GM21723 (cell line): ENCODE measurements around the gene GSTO1.

Source experiments
- ATAC-seq: cut with Tn5 transposase; IDR thresholded peaks from one replicate; pipeline ENCODE4 v1.9.1; 2021; ENCODE audit warnings: mild to moderate bottlenecking, moderate library complexity; ENCODE audit not compliant: unreplicated experiment

The GSTO1 gene

GRCh38 chr10:104273899-104274575, 19.3 kb downstream of the GSTO1 start:
- ATAC-seq, result no peak

DNA sequence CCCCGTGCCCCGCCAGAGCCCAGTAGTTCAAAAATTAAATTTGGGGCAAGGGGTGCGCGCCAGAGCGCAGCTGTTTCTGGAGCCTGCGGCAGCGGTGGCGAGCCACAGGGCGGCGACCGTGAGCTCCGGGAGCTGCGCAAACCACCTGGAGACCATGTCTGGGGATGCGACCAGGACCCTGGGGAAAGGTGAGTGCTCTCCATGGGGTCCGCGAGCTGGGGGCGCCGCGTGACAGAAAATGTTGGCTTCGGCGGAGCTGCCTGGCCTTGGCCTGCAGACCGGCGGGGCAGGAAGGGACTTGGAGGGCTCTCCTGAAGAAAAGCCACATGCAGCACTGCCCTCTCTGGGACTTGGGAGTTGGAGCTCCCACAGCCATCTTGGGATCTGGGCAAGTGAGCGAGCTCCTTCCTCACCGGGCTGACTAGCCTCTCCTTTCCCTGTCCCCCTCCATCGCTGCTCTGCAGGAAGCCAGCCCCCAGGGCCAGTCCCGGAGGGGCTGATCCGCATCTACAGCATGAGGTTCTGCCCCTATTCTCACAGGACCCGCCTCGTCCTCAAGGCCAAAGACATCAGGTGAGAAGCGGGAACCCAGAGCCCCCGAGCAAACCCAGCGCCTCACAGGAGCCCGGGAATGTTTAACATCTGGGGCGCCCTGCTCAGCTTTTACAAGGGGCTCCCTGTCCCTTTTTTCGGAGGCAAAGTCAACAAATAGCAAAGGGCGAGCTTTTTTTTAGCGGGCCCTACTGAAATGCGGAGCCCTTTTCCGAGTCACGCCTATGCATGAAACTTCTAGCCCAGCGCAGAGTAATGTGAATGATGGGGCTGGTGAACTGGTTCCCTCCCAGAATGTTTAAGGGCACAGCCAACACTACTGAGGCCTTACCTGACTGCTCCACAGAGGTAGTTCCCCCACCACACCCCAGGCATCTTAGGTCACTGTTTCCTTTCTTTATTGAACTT, 20.4 kb downstream of the GSTO1 start:
- ATAC-seq, result peak; percentile 87

DNA sequence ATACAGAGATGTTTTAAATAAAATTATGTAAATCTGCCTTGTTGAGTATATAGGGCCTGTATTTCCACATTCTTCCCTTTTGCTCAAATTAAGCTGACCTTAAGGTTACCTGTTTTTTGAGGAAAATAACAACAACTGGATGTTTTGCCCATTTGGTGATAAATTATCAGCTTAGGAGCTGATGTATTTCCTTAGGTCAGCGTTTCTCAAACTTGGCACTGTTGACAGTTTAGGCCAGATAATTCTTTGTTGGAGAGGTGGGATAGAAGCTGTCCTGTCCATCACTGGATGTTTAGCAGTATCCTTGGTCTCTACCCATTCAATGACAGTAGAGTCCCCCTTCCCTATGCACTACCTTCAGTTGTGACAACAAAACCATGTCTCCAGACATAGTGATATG, 21.5 kb downstream of the GSTO1 start:
- no peak for ATAC-seq

- no peak for ATAC-seq
Observed at GRCh38 chr10:104277785-104278184, 23.1 kb downstream of the GSTO1 start.

- no peak for ATAC-seq
Observed at GRCh38 chr10:104279550-104280259, 25.0 kb downstream of the GSTO1 start.

DNA sequence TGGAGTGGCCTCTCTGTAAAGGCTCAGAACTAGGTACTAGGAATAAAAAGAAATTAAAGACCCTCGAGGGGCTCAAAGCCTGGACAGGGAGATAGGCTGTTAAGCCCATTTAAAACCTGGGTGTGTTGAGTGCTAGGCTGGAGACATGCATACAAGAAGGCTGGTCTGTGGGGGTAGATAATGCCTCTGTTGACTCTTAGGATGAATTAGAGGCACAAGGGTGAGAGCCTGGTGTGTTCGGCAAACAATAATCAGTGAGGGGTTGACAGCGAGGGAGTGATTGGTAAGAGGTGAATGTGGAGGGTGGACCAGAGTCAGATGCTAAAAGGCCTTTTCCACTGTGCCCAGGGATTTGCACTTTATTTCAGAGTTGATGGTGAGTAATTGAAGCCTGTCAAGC, 27.0 kb downstream of the GSTO1 start:
- no peak for ATAC-seq

- ATAC-seq, result no peak
Observed at GRCh38 chr10:104284846-104285245, 30.2 kb downstream of the GSTO1 start.

DNA sequence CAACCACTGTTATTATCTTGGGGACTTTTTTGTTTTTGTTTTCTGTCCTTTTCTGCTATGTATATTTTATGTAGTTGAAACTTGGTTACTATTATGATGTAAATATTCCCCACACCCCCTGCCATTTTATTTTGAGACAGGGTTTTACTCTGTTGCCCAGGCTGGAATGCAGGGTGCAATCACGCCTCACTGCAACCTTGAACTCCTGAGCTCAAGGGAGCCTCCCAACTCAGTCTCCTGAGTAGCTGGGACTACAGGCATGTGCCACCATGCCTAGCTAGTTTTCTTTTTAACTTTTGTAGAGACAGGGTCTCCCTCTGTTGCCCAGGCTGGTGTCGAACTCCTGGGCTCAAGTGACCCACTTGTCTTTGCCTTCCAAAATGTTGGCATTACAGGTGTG, 32.2 kb downstream of the GSTO1 start:
- ATAC-seq, result no peak

GRCh38 chr10:104288355-104288754, 33.7 kb downstream of the GSTO1 start:
- ATAC-seq, result no peak

DNA sequence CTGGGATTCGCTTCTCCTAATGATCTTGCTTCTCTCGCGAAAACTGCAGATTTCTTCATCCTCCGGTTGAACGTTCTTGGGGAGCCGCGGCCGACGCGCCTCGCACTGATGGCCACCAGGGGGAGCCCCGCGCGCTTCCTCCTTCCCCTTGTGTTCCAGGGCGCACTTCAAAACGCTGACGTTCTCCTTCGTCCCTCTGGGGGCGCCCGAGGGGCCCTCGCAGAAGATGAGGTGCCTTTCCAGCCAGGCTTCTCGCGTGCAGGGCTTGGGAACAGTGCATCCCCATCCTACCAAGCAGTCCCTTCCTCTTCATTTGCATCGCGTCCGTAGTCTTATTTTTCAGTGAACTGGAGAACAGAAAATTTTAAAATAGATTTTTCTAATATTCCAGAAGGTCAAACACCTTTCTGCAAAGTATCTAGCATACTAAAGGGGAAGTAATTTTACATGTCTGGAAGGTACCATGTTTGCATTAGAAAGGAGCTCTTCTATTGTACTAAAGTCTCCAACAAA, 36.8 kb downstream of the GSTO1 start:
- ATAC-seq, result peak; percentile 99

GRCh38 chr10:104293011-104293410, 38.3 kb downstream of the GSTO1 start:
- ATAC-seq, result no peak

GRCh38 chr10:104293781-104294321, 39.2 kb downstream of the GSTO1 start:
- no peak for ATAC-seq

DNA sequence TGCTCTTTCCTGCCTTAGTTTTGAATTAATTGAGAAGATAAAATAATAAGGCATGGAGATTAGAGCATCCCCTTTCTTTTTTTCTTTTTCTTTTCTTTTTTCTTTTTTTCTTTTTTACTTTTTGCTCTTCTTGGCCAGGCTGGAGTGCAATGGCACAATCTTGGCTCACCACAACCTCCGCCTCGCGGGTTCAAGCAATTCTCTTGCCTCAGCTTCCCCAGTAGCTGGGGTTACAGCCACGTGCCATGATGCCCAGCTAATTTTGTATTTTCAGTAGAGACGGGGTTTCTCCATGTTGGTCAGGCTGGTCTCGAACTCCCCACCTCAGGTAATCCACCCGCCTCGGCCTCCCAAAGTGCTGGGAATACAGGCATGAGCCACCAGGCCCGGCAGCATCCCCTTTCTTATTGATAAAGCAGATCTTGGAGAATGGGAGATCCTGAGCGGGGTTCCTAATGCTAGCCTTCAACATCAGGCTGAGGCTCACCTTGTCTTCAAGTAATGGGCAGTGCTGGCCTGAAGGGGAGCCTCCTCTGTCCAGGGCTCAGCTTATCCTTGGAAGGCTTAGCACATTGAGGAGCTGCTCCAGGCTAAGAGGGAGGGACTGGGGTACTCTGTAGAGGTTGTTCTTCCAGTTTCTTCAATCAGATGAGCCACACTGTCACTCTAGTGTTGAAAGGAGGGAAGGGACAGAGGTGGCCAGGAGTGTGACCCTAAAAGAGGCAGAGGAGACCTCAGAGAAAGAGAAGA, 42.2 kb downstream of the GSTO1 start:
- no peak for ATAC-seq

DNA sequence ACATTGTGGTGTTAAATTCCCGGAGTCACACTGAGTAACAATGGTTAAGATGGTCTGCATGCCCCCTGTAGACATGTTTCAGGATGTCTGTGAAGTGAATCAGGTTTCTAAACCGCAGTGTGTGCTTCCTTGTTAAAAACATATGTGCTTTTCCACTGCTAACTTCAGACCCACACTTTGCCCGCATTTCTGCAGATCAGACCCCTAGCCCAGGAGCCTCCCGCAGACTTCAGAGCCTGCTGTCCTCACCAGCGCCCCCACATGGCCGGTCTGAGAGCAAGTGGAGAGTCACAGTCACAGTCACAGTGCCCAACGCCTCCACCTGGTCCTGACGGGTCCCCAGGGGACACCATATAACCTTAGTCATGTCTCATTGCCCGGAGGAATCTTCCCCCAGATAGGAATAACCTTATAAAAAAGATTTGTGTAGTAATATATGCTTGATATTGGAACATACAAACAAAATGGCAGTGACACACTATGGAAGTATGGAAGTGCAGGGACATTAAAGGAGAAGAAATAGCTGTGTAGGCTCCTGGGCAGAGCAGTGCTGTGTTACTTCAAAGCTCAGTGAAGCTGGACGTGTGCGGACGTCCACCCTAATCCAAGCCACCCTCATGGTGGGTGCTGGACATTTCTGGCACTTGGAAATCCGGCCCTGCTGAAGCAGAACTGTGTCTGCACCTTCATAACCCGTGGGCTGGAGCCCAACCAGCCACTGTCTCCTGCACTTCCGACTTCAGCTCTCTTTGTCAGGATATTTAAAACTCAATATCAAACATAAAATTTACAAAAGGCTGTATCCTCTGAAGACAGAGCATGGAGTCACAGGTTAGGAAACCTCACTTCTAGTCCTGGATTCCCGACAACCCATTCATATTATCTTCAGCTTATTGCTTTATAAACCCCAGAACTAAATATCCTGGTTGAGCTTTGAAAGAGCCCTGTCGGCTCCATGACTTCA, 43.3 kb downstream of the GSTO1 start:
- ATAC-seq, result no peak

- ATAC-seq, result no peak
Observed at GRCh38 chr10:104299031-104299904, 44.6 kb downstream of the GSTO1 start.

DNA sequence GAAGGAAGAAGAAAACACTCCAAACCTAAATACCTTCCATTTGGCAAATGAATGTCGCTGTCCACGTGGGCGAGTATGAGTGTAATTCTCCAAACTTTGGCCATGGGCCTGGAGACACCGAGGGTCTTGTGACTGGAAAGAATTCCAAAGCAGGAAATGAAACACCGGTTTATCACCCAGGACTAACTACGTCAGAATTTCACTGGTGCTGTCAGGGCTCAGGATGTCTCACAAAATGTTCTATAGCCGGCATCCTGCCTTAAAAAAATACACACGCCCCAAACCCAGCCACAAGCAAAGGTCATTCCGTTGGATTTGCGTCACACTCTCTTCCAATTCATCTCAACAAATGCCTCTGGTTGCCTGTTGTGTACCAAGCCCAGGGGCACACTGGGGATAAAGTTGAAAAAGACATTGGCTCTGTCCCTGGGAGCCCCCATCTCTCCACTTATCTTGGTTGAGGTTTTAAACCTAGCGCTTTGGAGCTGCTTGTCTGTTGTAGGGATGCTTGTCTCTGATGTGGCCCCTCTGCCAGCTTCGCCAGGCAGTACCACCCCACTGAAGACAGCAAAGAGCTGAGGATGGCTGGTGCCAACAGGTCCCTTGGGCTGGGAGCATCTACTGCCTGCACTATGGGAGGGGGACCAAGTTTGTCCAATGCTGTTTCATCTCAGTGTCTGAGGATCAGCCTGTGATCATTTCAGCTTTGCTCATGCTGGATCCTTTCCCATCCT, 45.5 kb downstream of the GSTO1 start:
- ATAC-seq, result no peak

GRCh38 chr10:104300736-104301292, 46.1 kb downstream of the GSTO1 start:
- no peak for ATAC-seq
